ENCODE measurements around the gene TMEM126A. TPM values are rescaled to one million over a fixed set of nuclear protein-coding genes. Genes with fewer than 3 reads are reported as not detected.

Gene TMEM126A
- total RNA-seq, 6 experiments from 2014 or later = 13.4 to 22.9 (median 17.7) TPM

DNA sequence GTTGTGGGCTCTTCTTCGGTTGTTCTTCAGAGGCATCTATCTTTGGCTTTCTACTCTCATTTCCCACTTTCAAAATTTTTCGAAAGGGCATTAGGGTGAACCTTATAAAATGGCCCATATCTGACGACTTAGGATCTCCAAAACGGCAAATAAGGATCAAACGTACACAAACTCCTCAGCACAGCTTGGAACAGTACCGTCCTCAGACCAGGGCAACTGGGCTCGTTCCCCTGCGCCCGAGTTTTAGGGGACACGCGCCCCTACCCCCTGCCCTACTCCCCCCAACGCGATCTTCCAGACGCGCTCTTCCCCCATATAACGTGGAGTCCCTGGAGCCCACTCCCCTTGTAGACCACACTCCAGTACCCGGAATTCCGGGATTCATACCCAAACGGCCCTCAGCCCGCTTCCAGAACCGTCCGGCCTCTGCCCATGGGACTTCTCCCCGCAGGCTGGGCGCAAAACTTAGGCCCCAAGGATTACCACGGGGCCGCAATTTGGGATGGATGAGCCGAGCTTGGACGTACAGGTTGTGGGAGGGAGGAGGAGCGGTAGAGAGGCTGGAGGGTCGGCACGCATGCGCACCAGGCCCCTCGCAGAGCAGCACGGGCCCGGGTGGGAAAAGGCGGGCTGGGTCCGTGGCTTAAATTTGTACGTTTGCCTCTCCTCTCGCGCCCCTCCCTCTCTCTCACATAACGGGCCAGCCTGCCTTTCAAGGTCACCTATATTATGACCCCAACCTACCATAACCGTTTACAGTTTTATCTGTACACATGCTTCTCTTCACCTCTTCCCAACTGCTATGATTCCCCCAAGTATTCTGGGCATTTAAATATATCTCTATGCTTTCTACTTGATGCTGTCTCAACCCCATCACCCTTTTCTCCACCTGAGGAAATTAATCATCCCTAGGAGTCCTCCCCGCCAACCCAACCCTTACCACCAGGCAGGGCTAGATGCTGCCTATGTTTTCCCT lies 34.9 kb downstream of the TMEM126A start:
- H3K27me3 ChIP-seq = no peaks in the 10 kb centered on the region
- ATAC-seq (peak; percentile 80 to 90 (median 82)), DNase-seq (peak; percentile 67 to 71 (median 70))
- H3K9me3 ChIP-seq = no peaks in the 10 kb centered on the region
- H3K27ac ChIP-seq = peak overlapping the region in 1 of 3 donors; percentile 4
- TF ChIP-seq CTCF (IDR thresholded peaks at IDR 0.05) (no peak), POLR2A (IDR thresholded peaks at IDR 0.05) (no peak)
- no peaks in the 10 kb centered on the region for H3K36me3 ChIP-seq
- WGBS (ENCODE audit: insufficient coverage, low coverage, low lambda C conversion rate, missing lambda C conversion rate) = 39% methylated on average over 40 of the region's 43 CpGs
- H3K4me3 ChIP-seq = peak overlapping the region; percentile 39 to 61 (median 50)
- H3K4me1 ChIP-seq = no peaks in the 10 kb centered on the region
- intact Hi-C loops (cut with DNase I) = no loop called here

- TF ChIP-seq POLR2A (IDR thresholded peaks at IDR 0.05) (no peak), CTCF (IDR thresholded peaks at IDR 0.05) (no peak)
- H3K27me3 ChIP-seq = no peaks in the 10 kb centered on the region
- intact Hi-C loops (cut with DNase I) = no loop called here
- no peak overlapping the region for H3K27ac ChIP-seq
- H3K4me3 ChIP-seq = no peak overlapping the region
- ATAC-seq (no peak), DNase-seq (no peak)
- WGBS (ENCODE audit: insufficient coverage, low coverage, low lambda C conversion rate, missing lambda C conversion rate) = 63% methylated on average over 10 of the region's 15 CpGs
- H3K4me1 ChIP-seq = no peaks in the 10 kb centered on the region
- H3K36me3 ChIP-seq = no peaks in the 10 kb centered on the region
- no peaks in the 10 kb centered on the region for H3K9me3 ChIP-seq
These were observed 37.5 kb downstream of the TMEM126A start for GRCh38 chr11:85685125-85685819.

DNA sequence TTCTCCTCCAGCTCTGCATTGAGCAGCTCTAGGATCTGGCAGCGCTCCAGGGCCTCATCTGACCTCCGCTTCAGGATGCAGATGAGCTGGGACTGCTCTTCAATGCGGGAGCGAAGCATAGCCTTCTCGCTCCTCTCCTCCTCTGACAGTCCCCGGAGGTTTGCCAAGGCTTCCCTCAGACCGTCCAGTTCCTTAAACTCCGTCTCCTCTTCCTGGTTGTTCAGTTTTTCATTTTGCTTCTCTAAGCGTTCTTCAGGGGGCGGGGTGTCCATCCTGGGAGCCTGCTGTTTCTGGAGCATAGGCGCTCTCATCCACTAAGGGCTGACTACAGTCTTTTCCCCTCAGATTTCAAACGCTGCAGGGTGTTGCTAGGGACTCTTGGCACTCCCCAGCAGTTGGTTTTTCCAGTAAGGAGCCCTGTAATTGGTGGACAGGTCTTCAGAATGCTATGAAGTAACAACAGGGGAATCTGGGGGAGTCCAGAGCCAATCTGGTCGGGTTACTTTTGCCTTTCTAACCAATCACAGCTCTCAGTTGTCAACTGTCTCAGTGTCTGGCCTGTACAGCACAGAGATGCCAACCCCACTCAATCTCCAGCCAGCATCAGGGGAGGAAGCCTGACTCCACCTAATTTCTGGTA lies 38.2 kb downstream of the TMEM126A start, which contains the start of gene CCDC89:
Gene CCDC89 (minus strand): TSS at position 376 of the 640 bp plus-strand sequence. CDS start 65 bp downstream, at position 311.
- peak; percentile 32 to 59 (median 59) for DNase-seq
- peak; percentile 53 to 75 (median 69) for ATAC-seq
- Histone ChIP-seq H3K36me3 (no peaks in the 10 kb centered on the region), H3K27ac (no peak within 1 kb of the TSS), H3K4me3 (no peak within 1 kb of the TSS), H3K27me3 (no peaks in the 10 kb centered on the region), H3K9me3 (no peaks in the 10 kb centered on the region), H3K4me1 (no peaks in the 10 kb centered on the region)
- intact Hi-C loops (cut with DNase I) = no loop called here
- TF ChIP-seq CTCF (IDR thresholded peaks at IDR 0.05) = no peak
- TF ChIP-seq POLR2A (IDR thresholded peaks at IDR 0.05) = no peak
- 48% methylated on average over 8 of the region's 13 CpGs for WGBS (ENCODE audit: insufficient coverage, low coverage, low lambda C conversion rate, missing lambda C conversion rate)

DNA sequence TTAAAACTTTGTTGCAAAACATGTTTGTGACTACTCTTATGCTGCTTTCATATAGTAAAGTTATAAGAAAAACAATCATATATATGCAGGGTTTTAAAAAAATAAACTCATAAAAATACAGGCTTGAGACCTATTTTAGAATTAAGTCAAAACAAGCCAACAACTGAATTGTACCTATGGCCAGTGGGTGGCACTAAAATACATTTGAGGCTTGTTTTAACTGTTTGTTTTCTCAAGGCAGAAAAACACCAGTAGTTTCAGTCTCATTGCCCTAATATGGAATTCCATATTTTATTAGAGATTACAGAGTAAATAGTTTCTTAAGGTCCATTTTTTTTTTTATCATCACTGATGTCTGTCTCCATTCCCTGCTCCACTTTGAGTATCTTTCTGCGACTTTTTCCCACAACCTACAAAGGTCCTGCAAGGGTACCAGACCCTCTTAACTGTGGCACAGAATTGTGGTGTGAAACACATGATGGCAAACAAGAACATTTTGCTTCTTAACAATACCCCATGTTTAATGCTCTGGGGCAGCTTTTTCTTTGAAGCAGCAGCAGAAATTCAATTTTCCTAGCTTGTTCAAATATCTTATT lies 46.7 kb downstream of the TMEM126A start:
- TF ChIP-seq CTCF (IDR thresholded peaks at IDR 0.05) (peak; percentile 25 to 52 (median 48)), POLR2A (IDR thresholded peaks at IDR 0.05) (no peak)
- DNase-seq (no peak), ATAC-seq (peak in 3 of 4 donors; percentile 42 to 69 (median 56))
- no peaks in the 10 kb centered on the region for H3K9me3 ChIP-seq
- 100% methylated on average over 1 of the region's 1 CpG for WGBS (ENCODE audit: insufficient coverage, low coverage, low lambda C conversion rate, missing lambda C conversion rate)
- H3K27me3 ChIP-seq = no peaks in the 10 kb centered on the region
- H3K4me3 ChIP-seq = no peak overlapping the region
- H3K27ac ChIP-seq = no peak overlapping the region
- no peaks in the 10 kb centered on the region for H3K36me3 ChIP-seq
- no peaks in the 10 kb centered on the region for H3K4me1 ChIP-seq
- intact Hi-C loops (cut with DNase I) = no loop called here
